ENCODE results near the gene CHCHD10. TPM values are rescaled to one million over a fixed set of nuclear protein-coding genes. Genes with fewer than 3 reads are reported as not detected.

Gene CHCHD10
- polyA plus RNA-seq, 2 of the 4 experiments (the other 2 are of a cell fraction): 33.0 to 85.4 TPM

DNA sequence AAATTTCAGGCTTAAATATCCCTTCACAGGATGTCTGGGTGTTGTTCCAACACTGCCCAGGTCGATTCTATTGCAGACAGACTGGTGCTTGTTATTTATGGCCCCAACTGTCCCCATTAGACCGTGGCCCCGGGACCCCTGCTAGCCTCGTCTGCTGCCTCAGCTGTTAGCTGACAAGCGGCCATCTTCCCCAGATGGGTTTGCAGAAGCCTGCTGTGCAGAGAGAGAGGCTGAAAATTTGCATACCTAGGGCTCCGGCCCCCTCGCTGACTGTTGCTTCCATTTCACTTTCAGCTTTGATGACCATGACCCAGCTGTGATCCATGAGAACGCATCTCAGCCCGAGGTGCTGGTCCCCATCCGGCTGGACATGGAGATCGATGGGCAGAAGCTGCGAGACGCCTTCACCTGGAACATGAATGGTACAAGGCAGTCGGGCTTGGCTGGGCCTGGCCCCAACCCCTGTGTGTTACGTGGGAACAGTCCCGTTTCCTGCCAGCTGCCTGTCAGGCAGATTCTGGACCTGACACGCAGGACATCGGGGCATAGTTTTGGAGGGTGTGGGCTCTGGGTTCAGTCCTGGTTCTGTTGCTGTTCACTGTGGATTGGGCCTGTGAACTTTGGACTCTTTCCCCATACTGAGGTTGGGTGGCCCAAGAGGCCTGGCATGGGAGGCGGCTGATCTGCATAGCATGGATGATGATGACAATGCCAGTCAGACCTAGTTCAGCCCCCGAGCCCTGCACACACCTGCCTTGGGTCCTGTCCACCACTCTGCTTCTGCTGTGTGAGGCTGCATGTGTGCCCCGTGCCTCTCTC lies 35.4 kb upstream of the CHCHD10 start (continued):
- TF ChIP-seq RCOR1 (IDR thresholded peaks at IDR 0.05; ENCODE audit: low read depth, low read length) (no peak), RARB (CRISPR knock-in tag; IDR thresholded peaks at IDR 0.05) (no peak), CBX2 (IDR thresholded peaks at IDR 0.05; ENCODE audit: borderline replicate concordance, low read depth) (no peak), ZSCAN20 (CRISPR knock-in tag; IDR thresholded peaks at IDR 0.05) (no peak), ZC3H11A (IDR thresholded peaks at IDR 0.05) (no peak), FOSB (CRISPR knock-in tag; IDR thresholded peaks at IDR 0.05) (no peak)
- TF ChIP-seq, protein P1, sequence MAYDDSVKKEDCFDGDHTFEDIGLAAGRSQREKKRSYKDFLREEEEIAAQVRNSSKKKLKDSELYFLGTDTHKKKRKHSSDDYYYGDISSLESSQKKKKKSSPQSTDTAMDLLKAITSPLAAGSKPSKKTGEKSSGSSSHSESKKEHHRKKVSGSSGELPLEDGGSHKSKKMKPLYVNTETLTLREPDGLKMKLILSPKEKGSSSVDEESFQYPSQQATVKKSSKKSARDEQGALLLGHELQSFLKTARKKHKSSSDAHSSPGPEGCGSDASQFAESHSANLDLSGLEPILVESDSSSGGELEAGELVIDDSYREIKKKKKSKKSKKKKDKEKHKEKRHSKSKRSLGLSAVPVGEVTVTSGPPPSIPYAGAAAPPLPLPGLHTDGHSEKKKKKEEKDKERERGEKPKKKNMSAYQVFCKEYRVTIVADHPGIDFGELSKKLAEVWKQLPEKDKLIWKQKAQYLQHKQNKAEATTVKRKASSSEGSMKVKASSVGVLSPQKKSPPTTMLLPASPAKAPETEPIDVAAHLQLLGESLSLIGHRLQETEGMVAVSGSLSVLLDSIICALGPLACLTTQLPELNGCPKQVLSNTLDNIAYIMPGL (CRISPR knock-in tag; IDR thresholded peaks at IDR 0.05; ENCODE audit: borderline replicate concordance): no peak
- TF ChIP-seq, protein P2, sequence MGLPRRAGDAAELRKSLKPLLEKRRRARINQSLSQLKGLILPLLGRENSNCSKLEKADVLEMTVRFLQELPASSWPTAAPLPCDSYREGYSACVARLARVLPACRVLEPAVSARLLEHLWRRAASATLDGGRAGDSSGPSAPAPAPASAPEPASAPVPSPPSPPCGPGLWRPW (IDR thresholded peaks at IDR 0.05): no peak

DNA sequence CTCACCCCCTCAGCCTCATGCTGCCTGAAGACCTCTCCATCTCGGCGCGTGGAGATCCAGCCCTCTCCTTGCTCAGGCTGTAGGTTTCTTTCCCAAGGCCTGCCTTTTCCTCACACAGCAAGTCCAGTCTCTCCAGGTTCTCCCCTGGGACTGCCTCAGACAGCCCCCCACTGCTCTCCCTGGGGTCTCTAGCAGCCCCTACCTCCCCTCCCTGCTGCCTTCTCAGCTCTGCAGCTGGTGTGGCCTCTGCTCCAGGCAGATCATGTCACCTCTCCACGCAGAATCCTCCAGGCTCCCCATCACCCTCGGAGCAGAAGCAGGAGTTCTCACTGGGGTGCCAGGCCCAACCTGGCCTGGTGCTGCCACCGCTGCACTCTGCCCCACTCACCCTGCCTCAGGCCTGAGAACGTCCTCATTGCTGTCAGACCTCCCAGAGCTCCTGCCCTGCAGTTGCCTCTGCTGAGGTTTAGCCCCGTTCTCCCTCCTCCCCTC lies 34.2 kb upstream of the CHCHD10 start:
- Histone ChIP-seq H3K4me3 (no peak overlapping the region), H3K27ac (no peak overlapping the region), H3K4me2 (no peak overlapping the region), H3K4me1 (no peaks in the 10 kb centered on the region), H3K9me3 (no peaks in the 10 kb centered on the region)
- FAIRE-seq: no peak
- 96% methylated on average over 8 of the region's 8 CpGs for WGBS (ENCODE audit: missing lambda C conversion rate)
- POLR2A ChIA-PET: no interaction called here
- DNase-seq (ENCODE audit: low read depth in 1 of 2, low spot score in 1 of 2): no peak
- CTCF ChIA-PET: interaction anchor here (1.8 kb wide), 1 partner anchor 48 kb away, joined by 6 read pairs; no protein-coding TSS in a partner anchor
- no peak for ATAC-seq
- TF ChIP-seq ZC3H11A (IDR thresholded peaks at IDR 0.05) (no peak), MYC (IDR thresholded peaks at IDR 0.05; ENCODE audit: borderline replicate concordance, low read length) (no peak), CEBPB (IDR thresholded peaks at IDR 0.05) (no peak), TP53 (CRISPR knock-in tag; IDR thresholded peaks at IDR 0.05) (no peak), SMC3 (IDR thresholded peaks at IDR 0.05) (no peak), CHD2 (IDR thresholded peaks at IDR 0.05; ENCODE audit: low read length, partially characterized antibody) (no peak), HOXA7 (CRISPR knock-in tag; IDR thresholded peaks at IDR 0.05) (no peak)

DNA sequence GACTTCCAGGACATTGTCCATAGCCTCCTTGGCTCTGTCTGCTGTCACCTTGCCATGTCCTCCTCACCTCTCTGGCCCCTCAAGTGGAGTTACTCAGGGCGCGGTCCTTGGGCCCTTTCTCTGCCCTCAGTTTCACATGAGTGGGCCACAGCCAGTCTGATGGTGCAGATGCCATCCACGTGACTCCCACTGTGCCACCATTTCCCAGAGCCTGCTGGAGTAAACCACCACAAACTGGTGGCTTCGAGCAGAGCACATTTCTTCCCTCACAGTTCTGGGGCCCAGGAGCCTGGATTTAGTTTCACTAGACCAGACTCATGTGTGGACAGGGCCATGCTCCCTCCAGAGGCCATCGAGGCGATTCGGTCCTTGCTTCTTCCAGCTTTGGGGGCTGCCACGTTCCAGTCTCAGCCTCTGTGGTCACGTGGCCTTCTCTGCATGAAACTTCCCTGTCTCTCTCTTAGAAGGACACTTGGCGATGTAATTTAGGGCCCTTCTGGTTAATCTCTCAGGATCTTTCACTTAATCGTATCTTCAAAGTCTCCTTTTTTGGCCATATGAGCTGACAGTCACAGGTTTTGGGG lies 33.6 kb upstream of the CHCHD10 start:
- no peak for TF ChIP-seq KDM1A (IDR thresholded peaks at IDR 0.05; ENCODE audit: low read depth)
- no peak for TF ChIP-seq RNF2 (IDR thresholded peaks at IDR 0.05; ENCODE audit: borderline replicate concordance, low read depth)
- TF ChIP-seq KDM5A (IDR thresholded peaks at IDR 0.05): no peak
- no peak for TF ChIP-seq ZFP36 (IDR thresholded peaks at IDR 0.05; ENCODE audit: borderline replicate concordance, partially characterized antibody)
- no peak for TF ChIP-seq JUN (IDR thresholded peaks at IDR 0.05)
- TF ChIP-seq FOSL2 (IDR thresholded peaks at IDR 0.05): no peak
- TF ChIP-seq FOSL2 (CRISPR knock-in tag; IDR thresholded peaks at IDR 0.05): no peak
- no peak for TF ChIP-seq FOSB (CRISPR knock-in tag; IDR thresholded peaks at IDR 0.05)
- no peak for TF ChIP-seq TP53 (CRISPR knock-in tag; IDR thresholded peaks at IDR 0.05)
- TF ChIP-seq FOXS1 (CRISPR knock-in tag; IDR thresholded peaks at IDR 0.05): no peak
- TF ChIP-seq NR3C1 (IDR thresholded peaks at IDR 0.05): no peak
- TF ChIP-seq CBX8 (IDR thresholded peaks at IDR 0.05): no peak
- TF ChIP-seq EHF (CRISPR knock-in tag; IDR thresholded peaks at IDR 0.05): no peak
- TF ChIP-seq CBX2 (IDR thresholded peaks at IDR 0.05; ENCODE audit: borderline replicate concordance, low read depth): no peak
- TF ChIP-seq JUNB (IDR thresholded peaks at IDR 0.05): no peak
- TF ChIP-seq, protein P3, sequence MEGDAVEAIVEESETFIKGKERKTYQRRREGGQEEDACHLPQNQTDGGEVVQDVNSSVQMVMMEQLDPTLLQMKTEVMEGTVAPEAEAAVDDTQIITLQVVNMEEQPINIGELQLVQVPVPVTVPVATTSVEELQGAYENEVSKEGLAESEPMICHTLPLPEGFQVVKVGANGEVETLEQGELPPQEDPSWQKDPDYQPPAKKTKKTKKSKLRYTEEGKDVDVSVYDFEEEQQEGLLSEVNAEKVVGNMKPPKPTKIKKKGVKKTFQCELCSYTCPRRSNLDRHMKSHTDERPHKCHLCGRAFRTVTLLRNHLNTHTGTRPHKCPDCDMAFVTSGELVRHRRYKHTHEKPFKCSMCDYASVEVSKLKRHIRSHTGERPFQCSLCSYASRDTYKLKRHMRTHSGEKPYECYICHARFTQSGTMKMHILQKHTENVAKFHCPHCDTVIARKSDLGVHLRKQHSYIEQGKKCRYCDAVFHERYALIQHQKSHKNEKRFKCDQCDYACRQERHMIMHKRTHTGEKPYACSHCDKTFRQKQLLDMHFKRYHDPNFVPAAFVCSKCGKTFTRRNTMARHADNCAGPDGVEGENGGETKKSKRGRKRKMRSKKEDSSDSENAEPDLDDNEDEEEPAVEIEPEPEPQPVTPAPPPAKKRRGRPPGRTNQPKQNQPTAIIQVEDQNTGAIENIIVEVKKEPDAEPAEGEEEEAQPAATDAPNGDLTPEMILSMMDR (IDR thresholded peaks at IDR 0.05): no peak
- Histone ChIP-seq H3K27ac (no peak overlapping the region), H3K9me3 (no peaks in the 10 kb centered on the region), H3K4me2 (no peak overlapping the region), H3K4me1 (no peaks in the 10 kb centered on the region), H3K4me3 (no peak overlapping the region)
- DNase-seq (ENCODE audit: low read depth in 1 of 2, low spot score in 1 of 2) (no peak), ATAC-seq (no peak), FAIRE-seq (no peak)
- ChIA-PET CTCF (interaction anchor here (1.8 kb wide), 1 partner anchor 48 kb away, joined by 6 read pairs; no protein-coding TSS in a partner anchor), POLR2A (no interaction called here)
- WGBS (ENCODE audit: missing lambda C conversion rate): 93% methylated on average over 9 of the region's 11 CpGs
